C4-2B (cell line): ENCODE data around the gene SELENOF.

Experiments used
- CTCF ChIP-seq: fragments of 450-650 bp; conservative IDR thresholded peaks from 2 replicates; pipeline ENCODE4 v1.5.1; 2017; ENCODE audit warnings: mild to moderate bottlenecking
- ZFX ChIP-seq: fragments of 450-650 bp; IDR thresholded peaks from 2 replicates; pipeline ENCODE4 v1.6.1; 2017

GRCh38 chr1:86860424-86860823 is 53.5 kb downstream of the SELENOF start:
- TF ChIP-seq CTCF (no peak), ZFX (no peak)
